Psoas muscle (tissue), 8 donors: ENCODE measurements around the gene RYR1. TPM values are rescaled to one million over a fixed set of nuclear protein-coding genes. Genes with fewer than 3 reads are reported as not detected.
A peak's percentile ranks its signal among the peaks of the same experiment; 100 is the strongest.
"Not testable (repeated sequence)": the region's sequence is repeated elsewhere in the genome, so short reads cannot be mapped to it uniquely, and the experiment has no call there.

Experiments
- ATAC-seq, 4 donors: fragments of 200-7000 bp; cut with Tn5 transposase; one replicate each; pipeline ENCODE4 v1.9.1; 2020; ENCODE audit warnings: moderate library complexity in 3 of 4, mild to moderate bottlenecking in 2 of 4
- DNase-seq, 2 donors: peaks; one replicate each; pipeline ENCODE4 v3.0.0-alpha.2; 2020
- H3K27ac ChIP-seq: fragments of 200-600 bp; one replicate; pipeline ENCODE4 v1.8.0; 2022
- H3K27me3 ChIP-seq, 3 donors: fragments of 200-600 bp in 1 of 3; one replicate each; pipeline versions ENCODE4 v1.6.1 to v1.8.0; 2013 to 2022; ENCODE audit warnings: low read length in 2 of 3, mild to moderate bottlenecking in 2 of 3, moderate library complexity in 1 of 3; ENCODE audit not compliant: insufficient read depth in 3 of 3
- H3K36me3 ChIP-seq, 2 donors: fragments of 200-600 bp in 1 of 2; one replicate each; pipeline versions ENCODE4 v1.6.1 to v1.8.0; 2013 to 2022; ENCODE audit warnings: low read depth in 1 of 2, mild to moderate bottlenecking in 1 of 2, moderate library complexity in 1 of 2; ENCODE audit not compliant: insufficient read depth in 1 of 2
- H3K4me1 ChIP-seq: fragments of 200-600 bp; one replicate; pipeline ENCODE4 v1.8.0; 2022
- H3K4me3 ChIP-seq: fragments of 200-600 bp; one replicate; pipeline ENCODE4 v1.8.0; 2022; ENCODE audit warnings: mild to moderate bottlenecking
- H3K9me3 ChIP-seq: fragments of 200-600 bp; one replicate; pipeline ENCODE4 v1.8.0; 2022
- CTCF ChIP-seq: fragments of 200-600 bp; IDR thresholded peaks from one replicate; pipeline ENCODE4 v1.8.0; 2022; ENCODE audit warnings: antibody characterized with exemption
- WGBS, 3 donors: extraction: QIAGEN DNeasy Blood & Tissue Kit; methylation state at CpG; one replicate each; pipeline versions ENCODE4 v1.1.6 to v1.1.7; 2013; 5-methylcytosine and 5-hydroxymethylcytosine counted together
- intact Hi-C, 2 donors: fragments of 100-400 bp; cut with DNase I; formaldehyde crosslinking; loops; one replicate each; pipeline versions ENCODE4 v1.11.0 to v1.14.2; 2022
- polyA plus RNA-seq, 3 donors: library from polyadenylated mRNA; stranded (reverse); fragments of 200-250 nt; gene quantifications; one replicate each; pipeline ENCODE4 v1.2.3, GENCODE V29; 2013
- total RNA-seq, 4 donors: library from RNA; stranded (reverse); fragmentation: NEBNext Ultra II Directional in 2 of 4; extraction: Animal tissue kit (Norgen Biotek cat#: 25700) in 2 of 4; gene quantifications; one replicate each; pipeline versions ENCODE4 v1.2.1 to v1.2.4, GENCODE V29; 2021 to 2023
- donor health status: healthy with polysubstance abuse.
- donor health status: DM: no; HTN: no; CAD: no; lungs with moderate emphysema.
- donor health status: Bipolar disorder and iron deficiency.
- donor health status: healthy.
- donor health status: DM: yes; HTN: yes; CAD: no.
- donor health status: DM: no; HTN: no; CAD: no.
- donor health status: DM: no; HTN: no; CAD: no.
- donor health status: DM: yes; HTN: yes; CAD: no.

RYR1 gene
- total and polyA plus RNA-seq, 7 donors, result 56.0 to 1,211 (median 572) TPM

GRCh38 chr19:38422438-38422837 is 11.1 kb upstream of the RYR1 start:
- H3K4me1 ChIP-seq, result peaks cover 4% of the 10 kb centered on the region
- intact Hi-C loops, result no loop called here
- no peak for TF ChIP-seq CTCF
- WGBS, 3 donors, result 79 to 84% (median 82%) methylated on average over 7 of the region's 7 CpGs
- H3K4me3 ChIP-seq, result no peak overlapping the region
- H3K36me3 ChIP-seq, result no peaks in the 10 kb centered on the region
- H3K27me3 ChIP-seq, result no peaks in the 10 kb centered on the region
- no peak for DNase-seq
- H3K27ac ChIP-seq, result no peak overlapping the region
- no peak for ATAC-seq
- H3K9me3 ChIP-seq, result no peaks in the 10 kb centered on the region

- Histone ChIP-seq H3K27ac (no peak overlapping the region), H3K27me3 (no peaks in the 10 kb centered on the region), H3K4me1 (no peaks in the 10 kb centered on the region), H3K36me3 (no peaks in the 10 kb centered on the region), H3K9me3 (no peaks in the 10 kb centered on the region), H3K4me3 (no peak overlapping the region)
- intact Hi-C loops, result no loop called here
- WGBS, 3 donors, result 88 to 99% (median 93%) methylated on average over 3 to 5 of the region's 5 CpGs
- ATAC-seq, result no peak
- no peak for DNase-seq
- TF ChIP-seq CTCF, result no peak
Measured at GRCh38 chr19:38424272-38424671, 9.2 kb upstream of the RYR1 start.

- ATAC-seq, result peak in 2 of 4 donors; percentile 8 to 12
- 81 to 82% (median 81%) methylated on average over 7 of the region's 7 CpGs for whole genome bisulfite sequencing, 3 donors
Measured at GRCh38 chr19:38425222-38425809, 8.2 kb upstream of the RYR1 start.

GRCh38 chr19:38425810-38426466 is 7.6 kb upstream of the RYR1 start, which contains the start of gene RASGRP4:
Gene RASGRP4 (minus strand): TSS chr19:38426219. CDS start chr19:38426091, 128 bp downstream.
- WGBS, 3 donors, result 53 to 59% (median 58%) methylated on average over 18 to 20 of the region's 20 CpGs
- intact Hi-C loops, result no loop called here
- Histone ChIP-seq H3K9me3 (no peaks in the 10 kb centered on the region), H3K4me3 (peak within 1 kb of the TSS; percentile 36), H3K4me1 (peaks cover 2% of the 10 kb centered on the region), H3K36me3 (no peaks in the 10 kb centered on the region), H3K27me3 (no peaks in the 10 kb centered on the region), H3K27ac (no peak within 1 kb of the TSS)
- DNase-seq (peak in 1 of 2 donors; percentile 66), ATAC-seq (no peak)
- no peak for TF ChIP-seq CTCF

More at GRCh38 chr19:38425222-38425809, 8.2 kb upstream of the RYR1 start:
- Histone ChIP-seq H3K27me3 (no peaks in the 10 kb centered on the region), H3K4me1 (no peaks in the 10 kb centered on the region), H3K36me3 (no peaks in the 10 kb centered on the region), H3K27ac (no peak overlapping the region), H3K9me3 (no peaks in the 10 kb centered on the region), H3K4me3 (peak overlapping the region; percentile 36)
- TF ChIP-seq CTCF, result no peak
- intact Hi-C loops, result no loop called here
- DNase-seq, result no peak

GRCh38 chr19:38427035-38427677 is 6.3 kb upstream of the RYR1 start:
- H3K9me3 ChIP-seq, H3K36me3 ChIP-seq, H3K4me1 ChIP-seq, H3K27ac ChIP-seq, H3K27me3 ChIP-seq, DNase-seq, H3K4me3 ChIP-seq, intact Hi-C loops, ATAC-seq: not testable (repeated sequence)
- 71 to 74% (median 73%) methylated on average over 12 to 17 of the region's 17 CpGs for WGBS, 3 donors
